A549 (cell line): ENCODE data around the gene WASF3.

Source experiments
- CEBPB ChIP-seq, 2 experiments: fragments of >200 bp in 1 of 2; sonication (Bioruptor Twin) in 1 of 2; formaldehyde crosslinking in 1 of 2; IDR thresholded peaks; 2 replicates each; pipeline ENCODE4 v1.6.1; 2012 to 2016
- CTCF ChIP-seq: fragments of >200 bp; sonication (Bioruptor Twin); formaldehyde crosslinking; IDR thresholded peaks from 3 replicates; pipeline ENCODE4 v1.5.1; 2016
- ESRRA ChIP-seq: fragments of 150-350 bp; IDR thresholded peaks from 2 replicates; pipeline ENCODE4 v1.6.1; 2014; ENCODE audit warnings: mild to moderate bottlenecking, low read length, borderline replicate concordance
- KDM5A ChIP-seq: fragments of 200-600 bp; sonication (generic); IDR thresholded peaks from 2 replicates; pipeline ENCODE4 v1.6.1; 2016; ENCODE audit warnings: antibody characterized with exemption, mild to moderate bottlenecking
- MAFK ChIP-seq: fragments of 450-650 bp; IDR thresholded peaks from 2 replicates; pipeline ENCODE4 v1.6.1; 2014; ENCODE audit not compliant: partially characterized antibody
- MAX ChIP-seq: IDR thresholded peaks from 2 replicates; pipeline ENCODE4 v1.6.1; 2012
- MYC ChIP-seq: IDR thresholded peaks from 2 replicates; pipeline ENCODE4 v1.6.1; 2012; ENCODE audit warnings: mild to moderate bottlenecking, inconsistent platforms, low read length, improper control_type of control experiment, borderline replicate concordance
- PBX3 ChIP-seq: IDR thresholded peaks from 2 replicates; pipeline ENCODE4 v1.6.1; 2012
- POLR2A ChIP-seq: IDR thresholded peaks from 2 replicates; pipeline ENCODE4 v1.6.1; 2012; ENCODE audit warnings: mild to moderate bottlenecking, low read length
- SMC3 ChIP-seq: fragments of >200 bp; sonication (Bioruptor Twin); formaldehyde crosslinking; IDR thresholded peaks from 3 replicates; pipeline ENCODE4 v1.6.1; 2018; ENCODE audit warnings: inconsistent platforms
- USF2 ChIP-seq: fragments of 450-650 bp; IDR thresholded peaks from 2 replicates; pipeline ENCODE4 v1.6.1; 2014; ENCODE audit warnings: antibody characterized with exemption

- TF ChIP-seq CTCF (no peak), POLR2A (no peak), MYC (no peak), MAFK (no peak), SMC3 (no peak), PBX3 (no peak), USF2 (no peak), MAX (no peak), CEBPB (IDR thresholded peaks at IDR 0.05) (no peak), KDM5A (no peak), ESRRA (no peak)
These were observed 121.3 kb downstream of the WASF3 start for GRCh38 chr13:26678796-26679195.
